ENCODE measurements around the gene ZFP1.
"Not testable (repeated sequence)": the region's sequence is repeated elsewhere in the genome, so short reads cannot be mapped to it uniquely, and the experiment has no call there.

Gene ZFP1

GRCh38 chr16:75112734-75113491 is 35.4 kb upstream of the ZFP1 start:
- no peak for DNase-seq (ENCODE audit: extremely low read depth in 1 of 2, low read depth in 1 of 2)

GRCh38 chr16:75113541-75114121 is 34.7 kb upstream of the ZFP1 start:
- DNase-seq (ENCODE audit: extremely low read depth in 1 of 2, low read depth in 1 of 2) = no peak

GRCh38 chr16:75114179-75114945 is 34.0 kb upstream of the ZFP1 start:
- no peak for DNase-seq (ENCODE audit: extremely low read depth in 1 of 2, low read depth in 1 of 2)

DNA sequence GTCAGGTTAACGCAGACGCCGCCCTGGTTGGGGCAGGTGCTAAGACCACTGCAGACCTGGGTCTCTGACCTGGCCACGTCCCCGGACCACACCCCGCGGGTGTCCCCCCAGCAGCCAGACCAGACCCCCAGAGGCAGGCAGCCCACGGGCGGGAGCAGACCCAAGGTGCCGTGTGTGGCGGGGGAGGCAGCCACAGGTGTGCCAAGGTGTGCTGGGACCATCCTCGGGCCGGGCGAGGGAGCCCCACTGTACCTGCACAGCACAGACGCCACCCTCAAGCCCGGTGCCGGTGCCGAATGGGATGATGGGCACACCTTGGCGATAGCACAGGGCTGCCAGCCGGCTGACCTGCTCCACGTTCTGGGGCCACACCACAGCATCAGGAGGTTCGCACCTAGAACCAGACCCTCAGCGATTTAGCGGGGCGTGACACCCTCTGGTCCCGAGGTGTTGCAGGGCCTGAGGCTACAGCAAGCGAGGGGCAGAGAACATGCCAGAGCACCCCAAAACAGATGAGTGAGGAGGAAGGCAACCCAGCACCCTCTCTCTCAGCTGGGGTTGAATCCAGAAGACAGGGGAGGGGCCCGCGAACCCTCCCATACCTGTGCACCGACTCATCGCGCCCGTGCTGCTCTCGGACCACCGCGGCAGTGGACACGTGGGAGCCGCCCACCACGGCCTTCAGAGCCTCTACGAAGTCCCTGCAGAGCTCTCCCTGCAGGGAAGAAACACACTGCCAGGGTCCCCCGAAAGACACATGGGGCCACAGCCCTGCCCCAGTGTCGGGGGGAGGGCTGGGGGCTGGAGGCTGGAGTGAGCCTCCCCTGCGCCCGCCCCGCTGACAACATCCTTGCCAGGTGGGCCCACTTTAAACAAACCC is 33.1 kb upstream of the ZFP1 start:
- no peak for DNase-seq (ENCODE audit: extremely low read depth in 1 of 2, low read depth in 1 of 2)

DNA sequence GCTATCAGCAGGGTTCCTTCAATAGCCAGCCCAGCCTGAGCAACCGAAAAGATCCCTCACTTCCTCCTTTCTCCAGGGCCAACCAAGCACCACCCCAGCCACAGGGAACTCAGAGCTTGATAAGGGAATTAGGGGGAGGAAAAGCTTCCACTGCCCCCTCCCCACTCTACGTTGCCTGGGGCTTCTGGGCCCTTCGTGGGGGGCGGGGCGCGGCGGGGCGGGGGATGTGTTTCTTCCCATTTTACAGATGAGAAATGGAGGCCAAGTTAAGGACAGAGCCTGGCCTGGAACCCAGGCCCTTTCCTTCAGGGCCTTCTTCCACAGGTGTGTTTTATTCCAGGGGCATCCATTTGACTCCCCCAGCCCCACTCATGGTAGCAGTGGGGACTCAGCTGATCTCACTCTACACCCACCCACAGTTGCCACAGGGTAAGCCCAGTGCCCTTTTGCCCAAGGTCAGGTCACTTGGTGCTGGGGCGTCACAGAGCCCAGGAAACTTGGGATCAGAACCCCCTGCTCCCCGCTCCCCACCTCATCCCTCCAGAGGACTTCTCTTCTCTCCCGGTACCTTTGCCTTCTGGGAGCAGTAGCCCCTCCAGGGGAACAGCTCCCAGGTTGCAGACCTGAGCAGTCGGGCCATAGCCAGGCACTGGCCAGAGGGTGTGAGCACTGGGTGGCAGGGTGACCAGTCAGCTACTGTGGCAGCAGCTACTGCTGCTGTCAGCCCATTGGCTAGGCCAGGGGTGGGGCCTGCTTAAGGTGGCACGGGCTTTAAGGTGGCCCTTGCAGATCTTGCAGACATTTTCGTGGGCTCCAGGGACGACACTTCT is 32.0 kb upstream of the ZFP1 start, which contains the start of gene LDHD:
LDHD (minus strand) TSS at position 700 of the 830 bp plus-strand sequence; CDS start at position 640, 60 bp downstream.
- DNase-seq (ENCODE audit: extremely low read depth in 1 of 2, low read depth in 1 of 2) = no peak

DNA sequence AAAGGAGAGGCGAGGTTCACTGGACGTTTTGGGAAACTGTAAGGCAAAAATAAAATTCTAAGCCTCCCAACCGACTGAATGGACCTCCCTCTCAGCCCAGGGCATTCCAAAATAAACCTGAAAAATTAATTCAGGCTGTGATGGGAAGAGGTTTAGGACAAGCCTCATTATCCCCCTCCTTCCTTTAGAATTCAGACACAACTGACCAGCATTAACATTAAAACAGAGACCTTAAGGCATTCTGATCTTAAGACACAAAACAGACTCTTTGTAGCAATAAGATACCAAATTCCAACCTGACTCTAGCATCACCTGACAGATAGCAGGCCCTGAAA is 31.4 kb upstream of the ZFP1 start:
- DNase-seq (ENCODE audit: extremely low read depth in 1 of 2, low read depth in 1 of 2) = no peak

GRCh38 chr16:75118943-75119539 is 29.3 kb upstream of the ZFP1 start:
- DNase-seq (ENCODE audit: extremely low read depth in 1 of 2, low read depth in 1 of 2) = no peak

DNA sequence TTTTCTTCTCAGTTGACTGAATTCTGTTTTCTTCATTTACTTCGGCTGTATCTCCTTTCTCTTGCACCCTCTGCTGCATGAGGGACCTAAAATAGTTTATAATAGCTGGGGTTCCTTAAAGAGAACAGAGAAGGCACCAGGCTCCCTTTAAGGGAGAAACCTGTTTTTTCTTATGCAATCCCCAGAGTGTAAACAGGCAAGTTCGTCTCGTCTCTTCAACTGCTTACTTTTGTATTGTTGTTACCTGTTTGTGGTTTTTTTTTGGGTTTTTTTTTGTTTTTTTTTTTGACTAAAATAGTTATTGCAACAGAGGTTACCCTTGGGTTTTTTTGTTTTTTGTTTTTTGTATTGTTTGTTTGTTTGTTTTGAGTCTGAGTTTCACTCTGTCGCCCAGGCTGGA is 28.1 kb upstream of the ZFP1 start:
- DNase-seq (ENCODE audit: extremely low read depth in 1 of 2, low read depth in 1 of 2) = no peak

DNA sequence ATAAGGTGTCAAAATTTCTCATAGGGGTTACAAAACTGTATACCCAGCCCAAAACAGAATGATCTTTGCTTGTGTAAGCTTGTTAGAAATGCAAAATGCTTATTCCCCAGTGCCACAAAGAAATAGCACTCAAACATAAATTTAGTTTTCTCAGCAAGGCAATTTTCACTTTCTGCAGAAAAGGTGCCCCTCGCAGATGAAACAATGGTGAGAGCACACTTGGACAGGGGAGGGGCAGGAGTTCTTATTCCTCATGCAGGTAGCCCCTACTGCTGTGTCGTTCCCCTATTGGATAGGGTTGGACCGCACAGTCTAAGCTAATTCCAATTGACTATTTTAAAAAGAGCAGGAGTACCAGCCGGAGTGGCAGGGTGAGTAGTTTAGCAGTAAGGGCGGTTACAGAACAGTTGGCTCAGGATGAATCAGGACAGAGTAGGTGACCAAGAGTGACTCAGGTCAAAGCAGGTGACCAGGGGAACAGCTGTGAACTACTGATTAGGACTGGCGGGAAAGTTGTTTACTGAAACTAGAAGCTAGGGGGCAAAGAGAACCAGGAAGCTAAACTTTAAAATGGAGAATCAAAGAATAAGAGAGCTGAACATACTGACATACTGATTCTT is 26.3 kb upstream of the ZFP1 start:
- DNase-seq (ENCODE audit: extremely low read depth in 1 of 2, low read depth in 1 of 2) = no peak

- no peak for DNase-seq (ENCODE audit: extremely low read depth in 1 of 2, low read depth in 1 of 2)
Observed at GRCh38 chr16:75122609-75123008, 25.7 kb upstream of the ZFP1 start.

- no peak for DNase-seq (ENCODE audit: extremely low read depth in 1 of 2, low read depth in 1 of 2)
Observed at GRCh38 chr16:75127713-75128415, 20.5 kb upstream of the ZFP1 start.

- DNase-seq (ENCODE audit: extremely low read depth in 1 of 2, low read depth in 1 of 2) = not testable (repeated sequence)
Observed at GRCh38 chr16:75129421-75130149, 18.7 kb upstream of the ZFP1 start.

DNA sequence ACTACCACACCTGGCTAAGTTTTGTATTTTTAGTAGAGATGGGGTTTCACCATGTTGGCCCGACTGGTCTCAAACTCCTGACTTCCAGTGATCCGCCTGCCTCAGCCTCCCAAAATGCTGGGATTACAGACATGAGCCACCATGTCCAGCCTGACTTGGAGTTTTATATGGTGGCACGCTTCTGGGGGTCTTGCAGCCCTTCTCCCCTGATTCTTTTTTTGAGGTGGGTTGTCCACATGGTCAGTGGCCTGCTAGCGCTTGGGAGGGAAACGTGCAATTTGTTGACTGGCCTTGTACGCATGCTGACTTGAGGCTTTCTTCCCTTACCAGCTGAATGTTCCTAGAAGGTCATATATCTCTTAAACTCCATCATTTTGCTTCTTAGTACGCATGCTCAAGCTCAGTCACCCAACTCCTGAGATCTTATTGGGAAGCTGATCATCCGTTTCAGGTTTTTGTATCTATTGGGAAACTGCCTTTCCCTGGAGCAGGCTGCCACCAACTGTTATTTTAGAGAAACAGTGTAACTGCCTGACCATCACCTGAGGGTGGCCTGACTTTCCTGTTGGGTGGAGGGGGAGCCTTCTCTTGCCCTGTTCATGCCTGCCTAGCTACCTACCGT is 18.1 kb upstream of the ZFP1 start:
- DNase-seq (ENCODE audit: extremely low read depth in 1 of 2, low read depth in 1 of 2) = no peak

- DNase-seq (ENCODE audit: extremely low read depth in 1 of 2, low read depth in 1 of 2) = no peak
Observed at GRCh38 chr16:75131081-75131480, 17.2 kb upstream of the ZFP1 start.

DNA sequence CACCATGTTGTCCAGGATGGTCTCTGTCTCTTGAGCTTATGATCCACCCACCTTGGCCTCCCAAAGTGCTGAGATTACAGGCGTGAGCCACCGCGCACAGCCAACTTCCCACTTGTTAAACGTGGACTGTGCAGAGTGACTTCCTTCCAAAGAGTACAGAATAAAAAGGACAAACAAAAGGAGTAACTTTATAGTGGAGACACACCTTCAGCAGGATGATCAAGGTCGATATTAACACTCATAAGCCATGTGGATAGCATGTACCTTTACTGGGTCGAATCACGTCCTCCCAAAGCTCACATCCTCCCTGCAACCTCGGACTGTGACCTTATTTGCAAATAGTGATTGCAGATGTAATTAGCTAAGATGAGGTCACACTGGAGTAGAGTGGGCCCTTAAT is 10.1 kb upstream of the ZFP1 start:
- DNase-seq (ENCODE audit: extremely low read depth in 1 of 2, low read depth in 1 of 2) = no peak

DNA sequence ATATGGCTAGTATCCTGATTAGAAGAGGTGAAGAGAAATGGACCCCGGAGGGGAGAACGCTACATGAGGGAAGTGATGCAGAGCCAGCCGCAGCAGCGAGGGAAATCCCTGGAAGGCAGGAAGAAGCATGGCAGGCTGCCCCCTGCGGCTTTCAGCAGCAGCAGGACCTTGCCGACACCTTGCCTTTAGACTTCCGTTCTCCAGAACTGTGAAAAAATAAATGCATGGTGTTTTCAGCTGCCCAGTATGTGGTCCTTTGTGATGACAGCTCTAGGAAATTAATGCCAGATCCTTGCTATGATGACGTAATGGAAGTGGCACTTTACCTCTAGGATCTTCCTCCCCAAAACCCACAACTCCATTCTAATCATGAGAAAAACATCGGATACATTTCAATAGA is 9.7 kb upstream of the ZFP1 start:
- DNase-seq (ENCODE audit: extremely low read depth in 1 of 2, low read depth in 1 of 2) = no peak

GRCh38 chr16:75139498-75139897 is 8.8 kb upstream of the ZFP1 start:
- no peak for DNase-seq (ENCODE audit: extremely low read depth in 1 of 2, low read depth in 1 of 2)

DNA sequence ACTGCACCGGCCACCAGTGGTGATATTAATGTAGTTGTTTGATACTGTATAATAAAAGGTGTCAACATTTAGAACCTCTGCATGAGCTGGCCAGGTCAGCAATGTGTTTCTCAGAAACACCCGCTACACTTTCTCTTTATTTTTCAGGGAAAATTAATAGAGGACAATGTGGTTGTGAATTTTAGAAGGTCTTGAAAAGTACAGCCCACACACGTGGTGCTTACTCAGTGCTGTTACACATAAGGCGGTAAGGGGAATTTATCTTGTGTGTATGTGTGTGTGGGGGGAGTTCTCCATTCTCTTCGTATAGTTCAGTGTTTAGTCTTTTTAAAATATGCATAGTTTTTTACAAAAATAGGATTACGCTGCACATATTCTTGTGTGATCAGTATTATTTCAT is 4.4 kb upstream of the ZFP1 start:
- no peak for DNase-seq (ENCODE audit: extremely low read depth in 1 of 2, low read depth in 1 of 2)

Data from stimulated activated CD8-positive, alpha-beta memory T cell treated with anti-CD3 and anti-CD28 coated beads, Interleukin-7, amount 100 ng/mL, for 48 hours (primary cell).